Endothelial cell (in vitro differentiated cells): ENCODE data around the gene ARHGAP5. TPM values are rescaled to one million over a fixed set of nuclear protein-coding genes. Genes with fewer than 3 reads are reported as not detected.

Experiments
- DNase-seq: peaks from one replicate; pipeline ENCODE4 v3.0.0; 2021; ENCODE audit warnings: low spot score
- H3K27ac Mint-ChIP-seq: one replicate; pipeline ENCODE4 v1.8.0; 2021; ENCODE audit warnings: mixed read lengths, inconsistent platforms; ENCODE audit not compliant: unreplicated experiment
- H3K27me3 Mint-ChIP-seq: one replicate; pipeline ENCODE4 v1.8.0; 2021; ENCODE audit warnings: mild to moderate bottlenecking, moderate library complexity, mixed read lengths, inconsistent platforms; ENCODE audit not compliant: unreplicated experiment
- H3K36me3 Mint-ChIP-seq: one replicate; pipeline ENCODE4 v1.8.0; 2021; ENCODE audit warnings: mild to moderate bottlenecking, low read depth, mixed read lengths, inconsistent platforms; ENCODE audit not compliant: unreplicated experiment
- H3K4me1 Mint-ChIP-seq: one replicate; pipeline ENCODE4 v1.8.0; 2021; ENCODE audit warnings: mild to moderate bottlenecking, mixed read lengths, inconsistent platforms; ENCODE audit not compliant: unreplicated experiment
- H3K4me3 Mint-ChIP-seq: one replicate; pipeline ENCODE4 v1.8.0; 2021; ENCODE audit warnings: mild to moderate bottlenecking, mixed read lengths, inconsistent platforms; ENCODE audit not compliant: unreplicated experiment
- H3K9me3 Mint-ChIP-seq: one replicate; pipeline ENCODE4 v1.8.0; 2021; ENCODE audit warnings: mixed read lengths, inconsistent platforms; ENCODE audit not compliant: unreplicated experiment
- total RNA-seq: library from RNA; stranded (reverse); fragmentation: NEBNext Ultra II Directional; extraction: Animal tissue kit (Norgen Biotek cat#: 25700); gene quantifications from one replicate; pipeline ENCODE4 v1.2.1, GENCODE V29; 2021; ENCODE audit not compliant: unreplicated experiment
- TF ChIP-seq, protein P1 (sequence below): fragments of 200-600 bp; sonication (generic); IDR thresholded peaks from one replicate; pipeline ENCODE4 v1.5.0; 2021; ENCODE audit warnings: antibody characterized with exemption; ENCODE audit not compliant: unreplicated experiment

Gene ARHGAP5
- total RNA-seq, 1 donor from 2014 or later: 78.4 TPM

DNA sequence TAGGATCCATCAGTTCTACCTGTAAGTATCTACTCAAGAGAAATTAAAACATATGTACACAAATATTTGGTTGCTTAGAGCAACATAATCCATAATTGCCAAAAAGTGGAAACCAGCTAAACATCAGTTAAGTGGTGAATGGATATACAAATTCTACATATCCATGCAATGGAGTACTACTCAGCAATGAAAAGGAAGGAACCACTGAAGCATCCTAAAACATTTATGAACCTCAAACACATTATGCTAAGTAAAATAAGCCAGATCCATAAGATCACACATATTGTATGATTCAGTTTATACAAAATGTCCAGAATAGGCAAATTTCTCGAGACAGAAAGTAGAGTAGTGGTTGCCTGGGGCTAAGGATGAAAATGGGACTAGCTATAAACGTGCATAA is 8.4 kb upstream of the ARHGAP5 start:
- TF ChIP-seq, protein P1, sequence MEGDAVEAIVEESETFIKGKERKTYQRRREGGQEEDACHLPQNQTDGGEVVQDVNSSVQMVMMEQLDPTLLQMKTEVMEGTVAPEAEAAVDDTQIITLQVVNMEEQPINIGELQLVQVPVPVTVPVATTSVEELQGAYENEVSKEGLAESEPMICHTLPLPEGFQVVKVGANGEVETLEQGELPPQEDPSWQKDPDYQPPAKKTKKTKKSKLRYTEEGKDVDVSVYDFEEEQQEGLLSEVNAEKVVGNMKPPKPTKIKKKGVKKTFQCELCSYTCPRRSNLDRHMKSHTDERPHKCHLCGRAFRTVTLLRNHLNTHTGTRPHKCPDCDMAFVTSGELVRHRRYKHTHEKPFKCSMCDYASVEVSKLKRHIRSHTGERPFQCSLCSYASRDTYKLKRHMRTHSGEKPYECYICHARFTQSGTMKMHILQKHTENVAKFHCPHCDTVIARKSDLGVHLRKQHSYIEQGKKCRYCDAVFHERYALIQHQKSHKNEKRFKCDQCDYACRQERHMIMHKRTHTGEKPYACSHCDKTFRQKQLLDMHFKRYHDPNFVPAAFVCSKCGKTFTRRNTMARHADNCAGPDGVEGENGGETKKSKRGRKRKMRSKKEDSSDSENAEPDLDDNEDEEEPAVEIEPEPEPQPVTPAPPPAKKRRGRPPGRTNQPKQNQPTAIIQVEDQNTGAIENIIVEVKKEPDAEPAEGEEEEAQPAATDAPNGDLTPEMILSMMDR: no peak
- Mint-ChIP-seq H3K36me3 (no peaks in the 10 kb centered on the region), H3K4me3 (no peak overlapping the region), H3K27ac (no peak overlapping the region), H3K27me3 (peaks cover 3% of the 10 kb centered on the region), H3K4me1 (no peaks in the 10 kb centered on the region), H3K9me3 (no peaks in the 10 kb centered on the region)
- no peak for DNase-seq

DNA sequence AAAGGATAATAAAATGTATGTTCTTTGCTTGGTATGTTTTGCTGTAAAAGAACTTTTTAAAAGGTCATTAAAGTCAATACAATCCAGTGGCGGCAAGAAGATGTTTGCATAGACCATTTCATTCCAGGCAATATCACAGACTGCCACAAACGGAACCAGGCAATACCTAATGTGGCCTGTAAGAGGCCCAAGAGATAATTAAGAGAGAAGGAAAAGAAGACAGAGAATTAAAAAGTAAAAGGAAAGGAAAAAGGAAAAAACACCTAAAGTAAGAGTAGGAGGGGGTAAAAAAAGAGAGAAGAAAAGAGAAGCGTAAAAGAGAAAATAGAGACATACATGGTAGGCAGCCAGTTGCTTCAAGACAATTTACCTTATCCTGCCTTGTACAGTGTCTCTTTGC is 6.8 kb upstream of the ARHGAP5 start:
- Mint-ChIP-seq H3K4me1 (peaks cover 3% of the 10 kb centered on the region), H3K9me3 (no peaks in the 10 kb centered on the region), H3K36me3 (no peaks in the 10 kb centered on the region), H3K4me3 (no peak overlapping the region), H3K27ac (no peak overlapping the region), H3K27me3 (peaks cover 3% of the 10 kb centered on the region)
- DNase-seq: no peak
- TF ChIP-seq, protein P1: peak; percentile 13

DNA sequence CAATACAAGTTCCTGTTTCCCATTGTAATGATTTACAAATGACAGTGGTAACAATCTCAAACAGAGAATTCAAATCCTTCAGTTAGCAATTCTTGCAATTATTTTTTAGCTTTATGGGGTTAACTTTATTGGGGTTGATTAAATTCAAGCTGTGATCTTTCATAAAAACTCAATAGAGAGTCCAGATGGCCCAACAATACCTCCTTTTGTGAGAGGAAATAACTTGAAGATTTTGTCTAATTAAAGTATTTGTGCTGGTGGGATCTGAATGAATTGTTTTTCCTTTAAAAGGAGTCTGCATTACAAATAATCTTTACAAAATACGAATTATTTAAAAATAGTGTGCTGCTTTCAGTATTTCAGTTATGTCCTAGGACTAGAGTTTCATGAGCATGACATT is 4.4 kb upstream of the ARHGAP5 start:
- Mint-ChIP-seq H3K9me3 (no peaks in the 10 kb centered on the region), H3K4me1 (peaks cover 13% of the 10 kb centered on the region), H3K27me3 (peaks cover 10% of the 10 kb centered on the region), H3K27ac (no peak overlapping the region), H3K4me3 (no peak overlapping the region), H3K36me3 (peaks cover 3% of the 10 kb centered on the region)
- no peak for DNase-seq
- TF ChIP-seq, protein P1: no peak

DNA sequence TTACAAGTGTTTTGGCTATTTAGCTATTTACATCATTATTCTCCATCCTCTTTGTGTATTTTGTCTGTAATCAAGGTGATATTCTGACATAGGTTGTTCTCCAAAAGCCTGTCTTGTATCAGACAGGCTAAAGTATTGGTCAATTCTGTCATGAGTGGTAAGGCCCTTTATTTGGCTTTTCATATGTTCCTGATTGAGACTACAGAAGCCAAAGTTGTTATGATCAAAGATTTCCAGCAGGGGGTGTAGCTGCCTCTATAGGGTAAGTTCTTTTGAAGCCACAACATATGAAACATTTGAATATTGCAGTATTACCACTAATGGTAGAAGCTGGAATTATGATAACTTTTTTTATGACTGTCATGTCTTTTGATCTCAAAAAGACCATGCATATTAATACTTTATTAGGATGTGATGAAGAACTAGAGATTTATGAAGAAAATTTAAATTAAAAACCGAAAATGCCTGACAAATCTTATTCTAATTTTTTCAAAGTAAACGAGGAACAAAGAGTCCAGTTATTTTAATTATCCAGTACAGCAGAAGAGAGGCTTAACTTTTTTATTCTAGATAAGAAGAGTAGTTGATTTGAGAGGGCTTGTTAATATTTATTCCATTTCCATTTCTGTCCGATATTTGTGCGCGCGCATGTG is 3.4 kb upstream of the ARHGAP5 start:
- no peak overlapping the region for H3K27ac Mint-ChIP-seq
- H3K27me3 Mint-ChIP-seq: peaks cover 10% of the 10 kb centered on the region
- peaks cover 9% of the 10 kb centered on the region for H3K36me3 Mint-ChIP-seq
- TF ChIP-seq, protein P1: peak; percentile 81
- H3K9me3 Mint-ChIP-seq: no peaks in the 10 kb centered on the region
- no peak overlapping the region for H3K4me3 Mint-ChIP-seq
- peak; percentile 57 for DNase-seq
- peaks cover 19% of the 10 kb centered on the region for H3K4me1 Mint-ChIP-seq

DNA sequence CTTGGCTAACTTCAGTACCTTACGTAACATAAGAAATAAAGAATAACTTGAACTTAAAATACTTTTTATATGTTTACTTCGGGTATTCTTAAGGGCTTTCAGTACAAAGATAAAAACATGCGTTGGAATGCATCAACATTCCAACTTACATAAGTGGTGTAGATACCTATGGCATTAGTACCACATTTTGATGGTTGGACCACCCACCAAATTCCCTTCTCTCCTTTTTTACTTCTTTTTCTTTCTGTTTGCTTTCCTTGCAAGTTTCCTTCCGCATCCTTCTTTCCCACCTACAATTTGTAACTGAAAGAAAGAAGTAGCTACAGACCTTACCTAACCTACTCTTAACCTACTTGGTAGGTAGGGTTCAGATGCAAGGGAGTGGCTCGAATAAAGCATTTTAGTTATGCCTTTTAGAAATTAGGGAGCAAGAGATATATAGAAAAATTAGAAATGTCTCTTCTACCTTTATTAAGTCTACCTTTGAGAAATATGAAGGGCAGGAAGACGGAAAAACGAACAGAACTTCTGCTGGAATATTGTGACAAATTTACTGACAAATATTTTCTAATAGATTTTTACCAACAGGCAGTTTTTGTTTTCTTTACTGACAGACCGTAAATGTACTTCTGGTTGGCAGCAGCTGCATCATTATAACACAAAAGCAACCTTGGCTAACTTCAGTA is 2.1 kb upstream of the ARHGAP5 start:
- DNase-seq: no peak
- TF ChIP-seq, protein P1: no peak
- Mint-ChIP-seq H3K36me3 (peaks cover 9% of the 10 kb centered on the region), H3K4me3 (no peak overlapping the region), H3K4me1 (peaks cover 27% of the 10 kb centered on the region), H3K27ac (no peak overlapping the region), H3K9me3 (no peaks in the 10 kb centered on the region), H3K27me3 (peaks cover 7% of the 10 kb centered on the region)
